GM18909 (cell line): ENCODE results near the gene RAD17.
"Not testable (repeated sequence)": the region's sequence is repeated elsewhere in the genome, so short reads cannot be mapped to it uniquely, and the experiment has no call there.

Experiments used
- ATAC-seq: cut with Tn5 transposase; IDR thresholded peaks from one replicate; pipeline ENCODE4 v1.9.1; 2021; ENCODE audit warnings: mild to moderate bottlenecking; ENCODE audit not compliant: unreplicated experiment, poor library complexity

The RAD17 gene, protein sequence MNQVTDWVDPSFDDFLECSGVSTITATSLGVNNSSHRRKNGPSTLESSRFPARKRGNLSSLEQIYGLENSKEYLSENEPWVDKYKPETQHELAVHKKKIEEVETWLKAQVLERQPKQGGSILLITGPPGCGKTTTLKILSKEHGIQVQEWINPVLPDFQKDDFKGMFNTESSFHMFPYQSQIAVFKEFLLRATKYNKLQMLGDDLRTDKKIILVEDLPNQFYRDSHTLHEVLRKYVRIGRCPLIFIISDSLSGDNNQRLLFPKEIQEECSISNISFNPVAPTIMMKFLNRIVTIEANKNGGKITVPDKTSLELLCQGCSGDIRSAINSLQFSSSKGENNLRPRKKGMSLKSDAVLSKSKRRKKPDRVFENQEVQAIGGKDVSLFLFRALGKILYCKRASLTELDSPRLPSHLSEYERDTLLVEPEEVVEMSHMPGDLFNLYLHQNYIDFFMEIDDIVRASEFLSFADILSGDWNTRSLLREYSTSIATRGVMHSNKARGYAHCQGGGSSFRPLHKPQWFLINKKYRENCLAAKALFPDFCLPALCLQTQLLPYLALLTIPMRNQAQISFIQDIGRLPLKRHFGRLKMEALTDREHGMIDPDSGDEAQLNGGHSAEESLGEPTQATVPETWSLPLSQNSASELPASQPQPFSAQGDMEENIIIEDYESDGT

DNA sequence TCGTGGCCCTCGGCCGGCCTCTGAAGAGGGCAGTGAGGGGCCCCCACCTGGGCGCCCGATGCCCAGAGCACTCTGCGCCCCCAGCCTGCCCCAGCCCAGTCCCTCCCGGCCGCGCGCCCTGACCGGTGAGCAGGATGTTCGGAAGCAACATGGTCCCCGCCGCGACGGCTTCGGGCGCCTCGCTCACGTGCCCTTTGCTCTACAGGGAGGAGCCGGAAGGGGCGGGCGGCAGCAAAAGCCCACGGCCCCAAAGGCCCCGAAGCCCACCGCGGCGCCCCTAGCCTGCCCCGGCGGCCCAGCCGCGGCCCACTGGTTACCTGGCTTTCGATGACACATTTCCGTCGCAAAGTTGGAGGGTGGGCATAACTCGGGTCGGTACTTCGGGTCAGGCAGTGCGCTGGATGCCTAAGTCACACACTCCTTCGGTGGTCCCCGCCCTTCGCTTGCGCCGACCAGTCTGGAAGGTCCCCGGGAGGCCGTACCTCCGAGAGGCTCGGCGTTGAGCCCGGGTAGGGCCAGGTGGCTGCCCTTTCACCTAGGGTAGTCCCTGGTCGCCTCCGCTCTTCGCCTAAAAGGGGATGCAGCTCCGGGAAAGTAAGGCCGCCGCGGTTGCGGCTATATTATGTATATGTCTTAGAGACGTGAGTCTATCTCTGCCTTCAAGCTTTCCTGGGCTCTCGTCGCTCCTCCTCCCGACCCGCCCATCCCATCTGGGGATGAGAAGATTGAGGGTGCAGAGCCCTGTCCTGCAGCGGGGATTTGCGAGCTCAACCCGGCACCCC is at the start of gene RAD17, which contains the start of the genes AK6 and TAF9:
TSS of gene RAD17 (plus strand) at position 479 of the 782 bp plus-strand sequence. CDS start 2,391 bp downstream, outside the sequence.
TSS of gene AK6 (minus strand) at position 181 of the 782 bp plus-strand sequence. CDS start at position 151, 30 bp downstream.
TSS of gene TAF9 (minus strand) at position 181 of the 782 bp plus-strand sequence. CDS start 3,783 bp downstream, outside the sequence.
- ATAC-seq, result peak; percentile 94

DNA sequence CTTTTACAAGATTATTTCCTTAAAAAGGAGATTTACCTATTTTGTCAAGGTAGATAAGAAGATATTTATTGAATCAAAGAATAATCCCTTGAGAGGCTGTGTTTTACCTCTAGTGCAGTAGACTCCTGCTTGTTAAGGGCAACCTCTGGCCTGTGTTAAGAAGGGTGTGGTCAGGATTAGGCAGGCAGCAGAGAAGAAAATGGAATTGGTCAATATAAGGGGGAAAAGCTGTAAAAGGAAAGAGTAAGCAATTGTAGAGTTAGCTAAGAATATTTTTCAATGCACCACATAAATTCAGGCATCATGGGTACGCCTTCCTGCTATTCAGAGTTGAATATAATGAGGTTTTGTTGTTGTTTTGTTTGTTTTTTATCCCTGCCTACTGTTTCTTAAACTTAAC is 43.3 kb upstream of the RAD17 start:
- no peak for ATAC-seq

DNA sequence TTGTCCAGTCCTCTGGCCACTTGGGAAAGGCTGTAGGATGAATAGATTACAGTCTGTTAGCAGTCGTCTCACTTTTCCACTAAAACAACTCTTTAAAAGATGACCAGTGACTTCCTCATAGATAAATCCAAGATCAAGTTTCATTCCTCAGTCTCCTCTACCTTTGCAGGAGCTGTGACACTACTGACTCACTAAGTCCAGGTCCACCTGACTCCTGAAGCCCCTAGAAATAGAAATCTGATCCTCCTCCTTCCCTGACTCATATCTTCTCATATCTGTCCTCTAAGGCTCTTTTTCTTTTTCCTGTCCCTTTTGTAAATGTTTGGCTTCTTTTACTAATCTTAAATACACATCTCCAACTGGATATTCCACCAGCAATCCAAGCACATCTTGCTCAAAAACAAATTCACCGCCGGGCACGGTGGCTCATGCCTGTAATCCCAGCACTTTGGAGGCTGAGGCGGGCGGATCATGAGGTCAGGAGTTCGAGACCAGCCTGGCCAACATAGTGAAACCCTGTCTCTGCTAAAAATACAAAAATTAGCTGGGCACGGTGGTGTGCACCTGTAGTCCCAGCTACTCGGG is 39.6 kb upstream of the RAD17 start:
- no peak for ATAC-seq

DNA sequence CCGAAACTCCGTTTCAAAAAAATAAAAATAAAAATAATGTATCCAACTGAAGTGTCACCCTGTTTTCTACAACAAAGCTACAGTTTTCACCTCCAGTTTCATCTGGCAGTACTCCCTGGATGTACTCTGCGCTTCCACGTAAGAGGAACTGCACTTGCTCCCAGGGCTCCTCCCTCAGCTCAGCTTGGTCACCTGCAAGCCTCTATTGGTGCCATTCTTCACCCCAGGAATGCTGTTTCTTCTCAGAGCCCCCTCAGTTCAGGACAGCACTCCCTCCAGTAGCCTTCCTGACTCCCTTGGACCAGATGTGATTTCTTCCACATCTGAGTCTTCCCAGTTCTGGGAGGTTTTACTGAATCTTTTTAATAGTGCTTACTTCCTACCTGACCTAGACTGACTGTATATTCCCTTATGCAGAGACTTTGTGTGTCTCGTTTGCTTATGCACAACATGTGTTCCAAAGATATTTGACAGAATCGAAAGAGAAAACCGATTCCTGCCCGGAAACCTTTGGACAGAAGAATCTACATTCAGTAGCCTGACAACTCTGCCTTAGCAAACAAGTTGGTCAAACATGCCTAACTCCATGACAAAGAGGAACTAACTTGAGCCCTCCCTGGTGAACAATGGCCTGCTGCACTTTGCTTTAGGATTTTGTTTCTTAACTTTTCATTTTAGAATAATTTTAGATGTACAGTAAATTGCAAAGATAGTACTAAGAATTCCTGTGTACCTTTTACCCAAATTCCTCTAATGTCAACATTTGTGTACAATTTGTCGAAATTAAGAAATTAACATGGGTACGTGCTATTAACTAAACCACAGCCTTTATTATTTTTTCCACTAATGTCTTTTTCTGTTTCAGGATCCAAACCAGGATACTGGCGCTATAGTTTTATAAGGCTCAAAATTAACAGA is 37.8 kb upstream of the RAD17 start:
- no peak for ATAC-seq

DNA sequence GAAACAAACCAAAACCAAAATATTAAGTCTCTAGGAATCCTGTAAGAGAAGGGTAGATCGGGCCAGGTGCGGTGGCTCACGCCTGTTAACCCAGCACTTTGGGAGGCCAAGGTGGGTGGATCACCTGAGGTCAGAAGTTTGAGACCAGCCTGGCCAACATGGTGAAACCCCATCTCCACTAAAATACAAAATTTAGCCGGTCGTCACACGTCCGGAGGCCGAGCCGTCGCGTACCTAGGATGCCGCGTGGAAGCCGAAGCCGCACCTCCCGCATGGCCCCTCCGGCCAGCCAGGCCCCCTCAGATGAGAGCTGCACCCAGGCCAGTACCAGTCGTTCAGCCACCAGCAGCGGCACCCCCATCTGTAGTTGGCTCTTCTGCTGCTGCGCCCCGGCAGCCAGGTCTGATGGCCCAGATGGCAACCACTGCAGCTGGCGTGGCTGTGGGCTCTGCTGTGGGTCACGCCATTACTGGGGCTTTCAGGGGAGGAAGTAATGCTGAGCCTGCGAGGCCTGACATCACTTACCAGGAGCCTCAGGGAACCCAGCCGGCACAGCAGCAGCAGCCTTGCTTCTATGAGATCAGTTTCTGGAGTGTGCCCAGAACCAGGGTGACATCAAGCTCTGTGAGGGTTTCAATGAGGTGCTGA is 35.8 kb upstream of the RAD17 start:
- not testable (repeated sequence) for ATAC-seq

DNA sequence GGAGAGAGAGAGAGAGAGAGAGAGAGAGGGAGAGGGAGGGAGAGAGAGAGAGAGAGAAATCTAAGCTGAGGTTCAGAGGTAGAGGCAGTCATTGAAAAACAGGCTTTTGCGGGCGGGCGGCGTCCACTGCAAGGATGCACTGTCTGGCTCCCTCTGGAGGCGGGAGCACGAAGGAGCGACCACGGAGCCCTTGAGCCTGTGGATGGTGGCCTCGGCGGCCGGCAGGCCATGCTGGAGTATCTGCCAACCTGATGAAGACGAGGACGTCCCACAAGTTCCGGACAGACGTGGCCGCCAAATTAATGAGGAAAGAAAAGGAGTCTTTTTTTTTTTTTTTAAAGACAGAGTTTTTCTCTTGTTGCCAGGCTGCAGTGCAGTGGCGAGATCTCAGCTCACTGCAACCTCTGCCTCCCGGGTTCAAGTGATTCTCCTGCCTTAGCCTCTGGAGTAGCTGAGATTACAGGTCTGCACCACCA is 34.8 kb upstream of the RAD17 start:
- peak; percentile 70 for ATAC-seq

DNA sequence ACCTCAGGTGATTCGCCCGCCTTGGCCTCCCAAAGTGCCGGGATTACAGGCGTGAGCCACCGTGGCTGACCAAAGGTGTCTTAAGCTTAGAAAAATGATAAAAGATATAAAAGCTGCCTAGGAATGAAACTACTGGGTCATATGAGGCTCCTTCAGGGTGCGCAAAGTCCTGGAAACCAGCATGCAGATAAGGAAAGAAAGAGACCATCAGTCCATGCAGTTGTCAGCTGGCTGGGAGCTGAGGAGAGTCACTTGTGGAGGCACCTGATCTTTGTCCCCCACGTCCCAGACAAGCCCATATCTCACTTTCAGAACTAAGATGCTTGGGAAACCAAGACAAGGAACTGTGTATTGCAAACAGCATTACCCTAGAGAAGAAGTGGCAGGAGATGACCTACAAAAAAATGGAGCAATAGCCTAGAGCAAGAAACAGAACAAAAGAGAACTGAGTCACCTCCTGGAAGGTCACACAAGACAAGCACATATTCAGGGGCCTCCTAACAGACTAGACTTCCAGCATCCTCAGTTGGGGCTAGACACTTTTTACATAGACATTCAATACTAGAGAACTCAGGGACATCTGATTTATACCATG is 34.2 kb upstream of the RAD17 start:
- no peak for ATAC-seq

DNA sequence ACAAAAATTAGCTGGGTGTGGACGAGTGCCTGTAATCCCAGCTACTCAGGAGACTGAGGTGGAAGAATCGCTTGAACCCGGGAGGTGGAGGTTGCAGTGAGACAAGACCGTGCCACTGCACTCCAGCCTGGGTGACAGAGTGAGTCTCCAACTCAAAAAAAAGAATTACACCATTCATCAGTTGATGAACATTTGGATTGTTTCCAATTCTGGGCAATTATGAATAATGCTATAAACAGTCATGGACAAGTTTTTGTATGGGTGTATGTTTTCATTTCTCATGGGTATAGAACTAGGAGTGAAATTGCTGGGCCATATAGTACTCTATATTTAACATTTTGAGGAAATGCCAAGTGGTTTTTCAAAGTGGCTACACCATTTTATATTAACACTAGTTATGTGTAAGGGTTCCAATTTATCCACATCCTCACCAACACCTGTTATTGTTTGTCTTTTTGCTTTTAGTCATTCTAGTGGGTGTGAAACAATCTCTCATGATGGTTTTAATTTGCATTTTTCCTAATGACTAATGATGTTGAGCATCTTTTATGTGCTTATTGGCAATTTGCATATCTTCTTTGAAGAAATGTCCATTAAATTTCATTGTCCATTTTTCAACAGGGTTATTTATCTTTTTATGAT is 28.0 kb upstream of the RAD17 start:
- ATAC-seq, result no peak

DNA sequence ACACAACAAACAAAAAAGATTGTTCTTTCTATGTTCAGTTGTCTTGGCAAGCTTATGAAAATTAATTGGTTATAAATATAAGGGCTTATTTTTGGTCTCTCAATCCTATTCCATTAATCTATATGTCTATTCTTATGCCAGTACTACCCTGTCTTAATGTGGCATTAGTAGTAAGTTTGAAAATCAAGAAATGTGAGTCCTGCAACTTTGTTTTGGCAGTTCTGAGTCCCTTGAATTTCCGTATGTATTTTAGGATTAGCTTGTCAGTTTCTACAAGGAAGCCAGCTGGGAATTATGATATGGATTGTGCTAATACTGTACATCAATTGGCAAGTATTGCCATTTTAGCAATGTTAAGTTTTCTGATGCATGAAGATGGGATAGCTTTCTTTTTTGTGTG is 26.5 kb upstream of the RAD17 start:
- no peak for ATAC-seq

DNA sequence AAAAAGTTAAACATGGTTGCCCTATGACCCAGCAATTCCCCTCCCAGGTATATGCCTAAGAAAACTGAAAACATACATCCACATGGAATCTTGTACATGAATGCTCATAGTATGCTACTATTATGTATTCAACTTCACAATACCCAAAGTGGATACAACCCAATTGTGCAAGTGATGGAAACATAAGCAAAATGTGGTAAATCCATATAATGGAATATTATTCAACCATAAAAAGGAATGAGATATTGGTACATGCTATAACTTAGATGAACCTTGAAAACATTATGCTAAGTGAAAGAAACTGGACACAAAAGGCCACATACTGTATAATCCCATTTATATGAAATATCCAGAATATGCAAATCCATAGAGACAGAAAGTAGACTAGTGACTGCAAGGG is 19.0 kb upstream of the RAD17 start:
- ATAC-seq, result no peak

DNA sequence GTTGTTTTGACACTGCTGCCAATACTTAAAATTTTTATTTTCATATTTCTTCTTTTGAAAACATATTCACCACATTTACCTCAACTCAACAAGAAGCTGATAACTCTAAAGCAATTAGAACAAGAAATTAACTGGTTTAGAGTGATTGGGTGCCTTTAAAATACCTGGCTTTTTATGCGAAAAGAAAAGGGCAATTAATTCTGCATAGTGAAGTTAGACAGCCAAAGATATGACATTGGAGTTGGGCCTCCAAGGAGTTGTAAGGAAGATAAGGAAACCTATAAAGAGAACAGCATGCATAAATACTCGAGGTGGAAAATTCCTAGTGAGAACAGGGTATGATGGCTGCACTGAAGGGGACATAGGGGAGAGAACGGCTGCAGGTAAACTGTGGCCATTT is 9.9 kb upstream of the RAD17 start:
- ATAC-seq, result no peak

DNA sequence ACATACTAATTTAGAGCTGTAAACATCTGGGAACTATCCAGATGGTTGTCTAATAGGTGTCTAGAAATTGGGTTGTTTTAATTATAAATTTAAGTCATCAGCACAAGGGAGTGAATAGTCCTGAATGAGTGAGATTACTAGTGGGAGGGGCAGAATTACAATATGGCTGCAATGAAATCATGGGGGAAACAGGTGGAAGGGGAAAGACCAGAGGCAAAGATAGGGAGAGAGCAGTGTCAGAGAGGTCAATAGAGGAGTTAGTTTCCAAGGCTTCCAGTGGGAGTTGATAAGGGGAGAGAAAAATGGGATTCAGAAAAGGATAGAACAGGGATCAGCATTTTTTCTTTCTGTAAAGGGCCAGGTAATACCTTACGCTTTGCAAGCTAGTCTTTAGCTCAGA is 9.2 kb upstream of the RAD17 start:
- no peak for ATAC-seq

DNA sequence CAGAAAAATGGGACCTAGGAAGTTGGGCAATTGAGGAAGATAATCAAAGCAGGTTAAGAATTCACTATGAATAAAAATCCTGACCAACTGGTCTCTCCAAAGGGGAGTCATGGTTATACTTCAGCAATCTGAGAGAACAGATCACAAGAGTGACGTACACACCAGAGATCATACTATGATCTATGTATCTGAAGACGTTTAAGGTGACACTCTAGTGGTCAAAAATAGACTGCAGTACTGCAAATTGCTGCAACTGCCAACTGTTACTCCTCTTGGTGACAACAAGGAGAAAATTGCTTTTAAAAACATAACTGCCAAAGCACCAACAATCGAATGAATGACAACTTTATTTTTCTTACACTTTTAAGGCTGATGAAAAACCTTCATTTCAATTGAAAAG is 5.2 kb upstream of the RAD17 start:
- ATAC-seq, result no peak

DNA sequence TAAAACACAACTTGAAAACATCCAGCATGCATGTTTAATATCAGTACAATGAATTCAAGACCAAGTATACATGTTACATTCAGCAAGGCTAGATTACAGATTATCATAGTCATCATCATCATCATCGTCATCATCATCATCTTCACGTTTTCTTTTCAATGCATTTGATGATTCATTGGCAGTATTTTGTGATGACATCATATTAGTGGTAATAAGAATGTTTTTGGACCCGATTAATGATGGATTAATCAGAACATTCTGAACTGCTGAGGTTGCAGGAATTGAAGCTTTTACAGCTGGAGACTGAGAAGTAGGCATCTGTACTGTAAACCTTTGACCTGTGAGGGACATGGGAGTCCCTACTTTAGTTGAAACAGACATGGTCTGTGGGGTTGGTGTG is 4.8 kb upstream of the RAD17 start:
- ATAC-seq, result no peak

DNA sequence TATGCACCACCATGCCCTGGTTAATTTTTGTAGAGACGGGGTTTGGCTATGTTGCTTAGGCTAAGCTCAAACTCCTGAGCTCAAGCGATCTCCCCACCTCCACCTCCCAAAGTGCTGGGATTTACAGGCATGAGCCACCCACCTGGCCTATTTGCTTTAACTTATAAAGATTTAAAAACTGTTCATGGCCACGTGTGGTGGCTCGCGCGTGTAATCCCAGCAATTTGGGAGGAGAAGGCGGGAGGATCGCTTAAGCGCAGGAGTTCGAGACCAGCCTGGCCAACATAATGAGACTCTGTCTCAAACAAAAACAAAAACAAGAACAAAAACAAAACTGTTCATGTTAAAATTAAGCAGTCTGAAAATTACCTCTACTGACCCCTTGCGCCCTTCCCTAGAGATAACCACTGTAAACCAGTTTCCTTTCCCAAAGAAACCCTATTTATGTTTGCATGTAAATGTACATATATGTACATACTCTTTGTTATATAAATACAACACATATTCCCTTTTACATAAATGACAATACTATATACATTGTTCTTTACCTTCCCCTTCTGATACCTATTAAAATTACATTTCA is 1.8 kb upstream of the RAD17 start:
- no peak for ATAC-seq

DNA sequence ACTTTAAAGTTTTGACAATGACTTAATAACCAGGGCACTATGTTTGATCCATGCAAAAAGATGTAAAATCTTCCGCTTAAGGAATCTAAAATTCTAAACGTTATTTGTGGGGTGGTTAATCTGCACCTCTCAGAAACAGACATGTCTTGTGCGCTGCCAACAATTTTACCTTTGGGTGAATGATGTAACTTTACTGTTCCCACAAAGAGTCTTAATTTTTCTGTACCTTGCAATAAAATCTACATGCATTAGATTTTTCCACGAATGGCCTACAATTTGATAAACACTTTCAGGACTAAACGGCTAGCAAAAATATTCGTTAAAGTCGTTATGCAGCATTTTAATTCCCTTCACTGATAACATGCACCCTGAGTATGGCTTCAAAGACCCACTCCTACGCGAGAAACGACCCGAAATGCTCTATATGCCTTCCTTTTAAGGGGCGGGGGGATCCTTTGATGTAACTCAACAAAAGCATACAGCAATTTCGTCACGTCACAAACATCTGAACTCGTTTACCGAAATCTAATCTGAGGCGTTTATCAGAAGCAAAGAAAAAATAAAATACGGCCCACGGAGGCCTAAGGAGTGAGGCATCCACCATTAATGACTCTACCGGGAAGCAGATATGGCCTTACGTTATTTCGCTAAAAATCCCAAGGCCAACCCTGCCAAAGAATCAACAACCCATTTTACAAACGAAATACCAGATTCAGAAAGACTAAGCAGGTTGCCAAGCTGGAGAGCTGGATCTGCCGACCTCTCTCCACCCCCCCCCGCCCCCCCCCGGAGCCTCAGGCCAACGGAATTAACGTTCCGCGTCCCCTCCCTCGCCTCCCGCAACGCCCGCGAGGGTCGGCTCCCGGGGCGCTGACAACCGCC is 919 bp upstream of the RAD17 start:
- ATAC-seq, result no peak

DNA sequence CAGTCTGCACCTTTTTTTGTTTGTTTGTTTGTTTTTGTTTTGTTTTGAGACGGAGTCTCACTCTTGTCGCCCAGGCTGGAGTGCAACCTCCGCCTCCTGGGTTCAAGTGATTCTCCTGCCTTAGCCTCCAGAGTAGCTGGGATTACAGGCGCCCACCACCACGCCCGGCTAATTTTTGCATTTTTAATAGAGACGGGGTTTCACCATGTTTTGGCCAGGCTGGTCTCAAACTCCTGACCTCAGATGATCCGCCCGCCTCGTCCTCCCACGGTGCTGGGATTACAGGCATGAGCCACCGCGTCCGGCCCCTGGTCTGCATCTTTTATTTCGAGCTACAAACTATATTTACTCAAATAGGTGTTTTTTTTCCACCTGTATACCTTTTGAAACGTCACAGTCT is 717 bp downstream of the RAD17 start:
- ATAC-seq, result not testable (repeated sequence)
